Tibial nerve (tissue), 4 donors: ENCODE data around the gene GPC6. TPM values are rescaled to one million over a fixed set of nuclear protein-coding genes. Genes with fewer than 3 reads are reported as not detected.

Experiments used
- DNase-seq, 2 donors: peaks; one replicate each; pipeline ENCODE4 v3.0.0-alpha.2; 2019; ENCODE audit warnings: low spot score in 2 of 2
- H3K27ac ChIP-seq, 4 donors: fragments of 200-600 bp; sonication (generic) in 3 of 4; one replicate each; pipeline ENCODE4 v1.5.1; 2017 to 2019; ENCODE audit warnings: mild to moderate bottlenecking in 1 of 4
- H3K27me3 ChIP-seq, 2 donors: fragments of 200-600 bp; sonication (generic) in 1 of 2; one replicate each; pipeline versions ENCODE4 v1.5.1 to v1.6.0; 2017 to 2019
- H3K36me3 ChIP-seq, 3 donors: fragments of 200-600 bp; sonication (generic); one replicate each; pipeline ENCODE4 v1.5.1; 2018 to 2019
- H3K4me1 ChIP-seq, 4 donors: fragments of 200-600 bp; sonication (generic) in 3 of 4; one replicate each; pipeline ENCODE4 v1.5.1; 2017 to 2019
- H3K4me3 ChIP-seq, 4 donors: fragments of 200-600 bp; sonication (generic) in 3 of 4; one replicate each; pipeline ENCODE4 v1.5.1; 2017 to 2019; ENCODE audit warnings: mild to moderate bottlenecking in 1 of 4, moderate library complexity in 1 of 4
- H3K9me3 ChIP-seq, 4 donors: fragments of 200-600 bp; sonication (generic) in 3 of 4; one replicate each; pipeline ENCODE4 v1.5.1; 2017 to 2019
- EP300 ChIP-seq, 2 donors: sonication (generic); formaldehyde crosslinking; IDR thresholded peaks; one replicate each; pipeline ENCODE4 v1.6.1; 2017; ENCODE audit warnings: antibody characterized with exemption in 2 of 2, mild to moderate bottlenecking in 1 of 2
- POLR2A ChIP-seq, 2 donors: fragments of 450-650 bp; IDR thresholded peaks; one replicate each; pipeline ENCODE4 v1.6.1; 2017; ENCODE audit warnings: antibody characterized with exemption in 2 of 2, mild to moderate bottlenecking in 2 of 2, moderate library complexity in 2 of 2
- WGBS, 2 donors: methylation state at CpG; one replicate each; pipeline ENCODE4 v1.1.5; 2018; 5-methylcytosine and 5-hydroxymethylcytosine counted together
- total RNA-seq, 4 donors: library from RNA; depleted of rRNA; stranded (reverse); fragments of >200 nt; gene quantifications; one replicate each; pipeline ENCODE4 v1.1.0, GENCODE V29; 2016
- TF ChIP-seq, protein P1 (sequence below), 5 experiments: fragments of 200-600 bp in 3 of 5; fragments of 450-650 bp in 2 of 5; sonication (generic) in 3 of 5; IDR thresholded peaks; one replicate each; pipeline ENCODE4 v1.5.1; 2016 to 2019; ENCODE audit warnings: antibody characterized with exemption in 5 of 5, mild to moderate bottlenecking in 3 of 5, moderate library complexity in 2 of 5

GPC6 gene
- total RNA-seq, 4 donors from 2014 or later = 21.9 to 39.5 (median 29.8) TPM

DNA sequence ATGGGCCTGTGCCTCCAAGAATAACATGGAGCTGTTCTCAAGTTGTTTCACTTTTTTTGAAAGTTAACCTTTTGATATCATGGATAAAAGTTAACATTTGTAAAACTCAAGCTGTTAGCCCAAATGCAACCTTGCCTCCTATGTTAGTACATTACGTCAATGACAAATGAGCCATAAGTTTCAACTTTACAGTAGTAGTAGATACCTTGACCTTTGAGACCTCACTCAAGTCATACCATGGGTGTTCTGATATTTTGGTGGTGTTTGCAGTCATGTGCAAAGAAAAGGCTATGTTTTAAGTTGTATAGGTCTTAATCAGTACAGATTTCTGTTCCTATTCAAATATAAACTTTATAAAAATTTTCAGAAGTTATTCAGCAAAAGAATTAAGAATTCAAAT is 539.2 kb downstream of the GPC6 start:
- WGBS, 2 donors = 92 to 93% methylated on average over 1 of the region's 1 CpG
- no peak overlapping the region for H3K27ac ChIP-seq
- TF ChIP-seq, protein P1, sequence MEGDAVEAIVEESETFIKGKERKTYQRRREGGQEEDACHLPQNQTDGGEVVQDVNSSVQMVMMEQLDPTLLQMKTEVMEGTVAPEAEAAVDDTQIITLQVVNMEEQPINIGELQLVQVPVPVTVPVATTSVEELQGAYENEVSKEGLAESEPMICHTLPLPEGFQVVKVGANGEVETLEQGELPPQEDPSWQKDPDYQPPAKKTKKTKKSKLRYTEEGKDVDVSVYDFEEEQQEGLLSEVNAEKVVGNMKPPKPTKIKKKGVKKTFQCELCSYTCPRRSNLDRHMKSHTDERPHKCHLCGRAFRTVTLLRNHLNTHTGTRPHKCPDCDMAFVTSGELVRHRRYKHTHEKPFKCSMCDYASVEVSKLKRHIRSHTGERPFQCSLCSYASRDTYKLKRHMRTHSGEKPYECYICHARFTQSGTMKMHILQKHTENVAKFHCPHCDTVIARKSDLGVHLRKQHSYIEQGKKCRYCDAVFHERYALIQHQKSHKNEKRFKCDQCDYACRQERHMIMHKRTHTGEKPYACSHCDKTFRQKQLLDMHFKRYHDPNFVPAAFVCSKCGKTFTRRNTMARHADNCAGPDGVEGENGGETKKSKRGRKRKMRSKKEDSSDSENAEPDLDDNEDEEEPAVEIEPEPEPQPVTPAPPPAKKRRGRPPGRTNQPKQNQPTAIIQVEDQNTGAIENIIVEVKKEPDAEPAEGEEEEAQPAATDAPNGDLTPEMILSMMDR (IDR thresholded peaks at IDR 0.05) = no peak
- TF ChIP-seq EP300 (IDR thresholded peaks at IDR 0.05) = no peak
- no peak for TF ChIP-seq POLR2A (IDR thresholded peaks at IDR 0.05)

DNA sequence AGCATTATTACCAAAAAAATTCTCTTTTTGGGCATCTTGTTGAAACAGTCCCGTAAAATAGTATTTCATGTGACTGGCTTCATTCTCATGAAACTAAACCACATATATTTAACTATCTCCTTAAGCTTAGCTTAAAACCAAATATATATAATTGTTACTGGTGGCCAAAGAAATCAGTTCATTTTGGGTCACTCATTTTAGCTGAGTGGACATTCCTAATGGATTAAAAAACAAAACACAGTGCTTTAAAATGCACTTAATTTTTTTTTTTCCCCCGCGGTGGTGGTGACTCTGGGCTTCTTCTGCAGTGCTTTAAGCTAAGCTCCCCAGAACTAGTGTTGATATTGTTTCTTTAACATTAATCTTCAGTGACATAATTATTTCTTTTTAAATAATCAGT is 540.1 kb downstream of the GPC6 start:
- Histone ChIP-seq H3K27me3 (no peaks in the 10 kb centered on the region), H3K36me3 (no peaks in the 10 kb centered on the region), H3K4me3 (no peak overlapping the region), H3K4me1 (no peaks in the 10 kb centered on the region), H3K9me3 (no peaks in the 10 kb centered on the region), H3K27ac (no peak overlapping the region)
- no peak for DNase-seq
- WGBS, 2 donors = 40 to 51% methylated on average over 3 of the region's 3 CpGs
- TF ChIP-seq, protein P1 (IDR thresholded peaks at IDR 0.05) = no peak
- TF ChIP-seq EP300 (IDR thresholded peaks at IDR 0.05) (no peak), POLR2A (IDR thresholded peaks at IDR 0.05) (no peak)

More for the DNA sequence above, 539.2 kb downstream of the GPC6 start:
- DNase-seq = no peak
- no peak overlapping the region for H3K4me3 ChIP-seq
- H3K4me1 ChIP-seq = no peaks in the 10 kb centered on the region
- no peaks in the 10 kb centered on the region for H3K9me3 ChIP-seq
- no peaks in the 10 kb centered on the region for H3K36me3 ChIP-seq
- no peaks in the 10 kb centered on the region for H3K27me3 ChIP-seq

DNA sequence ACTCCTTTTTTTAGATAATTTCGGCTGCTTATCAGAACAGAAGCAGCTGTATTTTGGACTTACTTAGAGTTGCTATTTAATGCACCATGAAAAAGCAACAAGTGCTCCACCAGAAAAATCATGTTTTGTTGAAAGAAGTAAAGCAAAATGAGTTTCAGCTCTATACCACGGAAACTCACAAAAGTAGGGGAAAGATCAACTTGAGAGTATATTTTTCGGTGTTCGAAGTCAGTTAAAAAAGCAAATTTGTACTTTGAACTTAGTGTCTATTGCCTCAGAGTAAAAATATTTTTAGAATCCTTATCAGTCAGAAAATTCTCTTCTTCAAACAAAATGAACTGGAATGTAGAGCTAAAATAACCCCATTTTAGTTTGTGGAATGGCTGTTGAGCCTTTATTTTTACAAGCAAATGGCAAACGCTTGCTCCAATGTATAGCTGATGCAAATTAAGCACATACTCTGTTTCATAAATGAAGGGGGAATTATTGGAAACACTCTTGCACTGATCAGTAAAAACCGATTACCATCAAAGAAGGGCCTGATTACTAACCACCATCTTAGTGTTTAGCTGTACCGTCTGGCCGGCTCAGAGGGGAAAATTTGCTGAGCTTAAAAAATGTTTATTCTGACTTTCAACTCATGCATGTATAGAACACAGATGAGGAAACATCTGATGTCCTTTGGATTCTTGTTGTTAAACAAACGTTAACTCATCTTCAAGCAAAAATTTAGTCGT is 540.7 kb downstream of the GPC6 start:
- no peak overlapping the region for H3K27ac ChIP-seq
- H3K9me3 ChIP-seq = no peaks in the 10 kb centered on the region
- no peak for TF ChIP-seq EP300 (IDR thresholded peaks at IDR 0.05)
- no peak for TF ChIP-seq POLR2A (IDR thresholded peaks at IDR 0.05)
- TF ChIP-seq, protein P1 (IDR thresholded peaks at IDR 0.05) = no peak
- H3K4me1 ChIP-seq = no peaks in the 10 kb centered on the region
- no peak for DNase-seq
- no peaks in the 10 kb centered on the region for H3K36me3 ChIP-seq
- H3K27me3 ChIP-seq = no peaks in the 10 kb centered on the region
- no peak overlapping the region for H3K4me3 ChIP-seq
- WGBS, 2 donors = 70% methylated on average over 10 of the region's 10 CpGs

DNA sequence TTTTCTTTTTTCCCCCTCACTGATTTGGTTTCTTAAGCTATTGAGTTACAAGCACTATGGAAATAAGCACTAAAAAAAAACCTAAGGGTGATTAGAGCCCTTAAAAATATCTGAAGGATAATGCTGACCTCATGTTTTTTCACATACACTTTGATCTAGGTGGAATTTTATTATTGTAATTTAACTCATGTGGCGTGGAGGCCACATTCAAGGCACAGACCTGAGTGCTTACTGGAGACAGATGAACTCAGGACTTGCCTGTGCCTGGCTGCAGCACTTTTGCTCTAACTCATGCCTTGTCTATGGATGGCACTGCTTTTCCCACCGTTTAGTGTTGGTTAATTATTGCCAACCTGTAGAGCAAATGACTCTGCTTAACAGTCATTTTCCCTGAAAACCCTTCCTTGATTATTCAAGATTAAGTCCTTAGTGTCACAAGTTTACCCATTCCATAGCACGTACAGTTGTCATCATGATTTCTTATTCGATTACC is 541.4 kb downstream of the GPC6 start:
- no peak for DNase-seq
- no peaks in the 10 kb centered on the region for H3K36me3 ChIP-seq
- no peaks in the 10 kb centered on the region for H3K9me3 ChIP-seq
- WGBS, 2 donors = 73 to 83% methylated on average over 4 of the region's 4 CpGs
- TF ChIP-seq, protein P1 (IDR thresholded peaks at IDR 0.05) = no peak
- TF ChIP-seq POLR2A (IDR thresholded peaks at IDR 0.05) = no peak
- no peak for TF ChIP-seq EP300 (IDR thresholded peaks at IDR 0.05)
- H3K27me3 ChIP-seq = no peaks in the 10 kb centered on the region
- no peaks in the 10 kb centered on the region for H3K4me1 ChIP-seq
- no peak overlapping the region for H3K4me3 ChIP-seq
- no peak overlapping the region for H3K27ac ChIP-seq

DNA sequence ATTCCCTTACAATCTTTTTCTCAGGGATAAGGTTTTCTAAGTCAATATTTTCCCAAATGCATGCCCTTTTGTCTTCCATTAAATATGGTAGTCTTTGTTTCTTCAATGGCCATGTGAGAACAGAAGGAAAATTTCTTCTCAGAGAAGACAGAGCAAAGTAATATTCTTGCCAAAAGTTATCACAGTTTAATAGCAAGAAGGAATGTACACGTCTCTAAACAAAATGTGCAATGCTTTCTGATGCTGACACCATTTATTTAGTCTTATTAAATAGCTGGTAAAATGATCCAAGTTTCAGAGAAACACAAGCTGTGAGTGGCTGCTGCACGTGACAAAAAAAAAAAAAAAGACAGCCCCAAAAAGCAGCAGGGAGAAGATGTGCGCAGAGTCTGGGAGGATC is 542.5 kb downstream of the GPC6 start:
- Histone ChIP-seq H3K4me3 (no peak overlapping the region), H3K27ac (no peak overlapping the region), H3K4me1 (no peaks in the 10 kb centered on the region), H3K27me3 (no peaks in the 10 kb centered on the region), H3K36me3 (no peaks in the 10 kb centered on the region), H3K9me3 (no peaks in the 10 kb centered on the region)
- no peak for DNase-seq
- no peak for TF ChIP-seq POLR2A (IDR thresholded peaks at IDR 0.05)
- 58 to 64% methylated on average over 3 of the region's 3 CpGs for WGBS, 2 donors
